GM12874 (cell line): ENCODE measurements around the gene ZNF503.

Experiments
- CTCF ChIP-seq: IDR thresholded peaks from 2 replicates; pipeline ENCODE4 v1.5.1; 2011; ENCODE audit warnings: low read depth, mild to moderate bottlenecking, control low read depth, low read length, moderate library complexity; ENCODE audit not compliant: insufficient read depth

ZNF503 gene

GRCh38 chr10:75425291-75426079 is 23.9 kb upstream of the ZNF503 start:
- no peak for TF ChIP-seq CTCF

- TF ChIP-seq CTCF, result no peak
Measured at GRCh38 chr10:75424571-75424970, 23.0 kb upstream of the ZNF503 start.

DNA sequence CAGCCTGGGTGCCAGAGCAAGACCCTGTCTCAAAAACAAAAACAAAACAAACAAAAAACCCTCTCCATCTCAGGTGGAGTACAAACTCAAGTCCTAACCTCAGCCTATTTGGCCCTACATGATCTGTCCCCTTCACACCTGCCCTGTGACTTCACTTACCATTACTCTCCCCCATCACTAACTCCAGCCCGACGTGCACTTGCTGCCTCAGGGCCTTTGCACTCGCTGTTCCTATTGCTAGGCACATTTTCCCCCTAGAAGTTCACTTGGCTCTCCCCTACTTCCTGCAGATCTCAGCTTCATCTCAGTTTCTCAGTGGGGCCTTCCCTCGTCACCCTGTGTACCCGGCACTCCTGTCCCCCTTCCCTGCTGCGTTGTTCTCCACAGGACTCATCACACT is 21.3 kb upstream of the ZNF503 start:
- TF ChIP-seq CTCF, result no peak

- TF ChIP-seq CTCF, result no peak
Measured at GRCh38 chr10:75418712-75419111, 17.1 kb upstream of the ZNF503 start.

GRCh38 chr10:75418293-75418692 is 16.7 kb upstream of the ZNF503 start:
- no peak for TF ChIP-seq CTCF

- TF ChIP-seq CTCF, result no peak
Measured at GRCh38 chr10:75417522-75417927, 16.0 kb upstream of the ZNF503 start.

- TF ChIP-seq CTCF, result no peak
Measured at GRCh38 chr10:75414527-75414926, 13.0 kb upstream of the ZNF503 start.
